Mucosa of rectum (tissue), 2 donors: ENCODE data around the gene ADAMTS13.

ENCODE experiments used
- H3K27ac ChIP-seq, 2 donors: one replicate each; pipeline ENCODE4 v1.7.0; 2013; ENCODE audit warnings: inconsistent platforms in 2 of 2, low read depth in 2 of 2, low read length in 2 of 2
- H3K27me3 ChIP-seq, 2 donors: one replicate each; pipeline ENCODE4 v1.7.0; 2013; ENCODE audit warnings: low read length in 2 of 2; ENCODE audit not compliant: control insufficient read depth in 2 of 2, insufficient read depth in 2 of 2
- H3K36me3 ChIP-seq, 2 donors: one replicate each; pipeline ENCODE4 v1.7.0; 2013; ENCODE audit warnings: low read length in 2 of 2; ENCODE audit not compliant: control insufficient read depth in 2 of 2, insufficient read depth in 2 of 2
- H3K4me1 ChIP-seq, 2 donors: one replicate each; pipeline ENCODE4 v1.7.0; 2013; ENCODE audit warnings: low read length in 2 of 2, mild to moderate bottlenecking in 1 of 2; ENCODE audit not compliant: control insufficient read depth in 2 of 2, insufficient read depth in 2 of 2
- H3K4me3 ChIP-seq, 2 donors: one replicate each; pipeline ENCODE4 v1.7.0; 2013; ENCODE audit warnings: low read length in 2 of 2
- H3K9ac ChIP-seq, 2 donors: one replicate each; pipeline ENCODE4 v1.7.0; 2013; ENCODE audit warnings: low read length in 2 of 2, low read depth in 1 of 2, mild to moderate bottlenecking in 1 of 2
- H3K9me3 ChIP-seq, 2 donors: one replicate each; pipeline ENCODE4 v1.7.0; 2013; ENCODE audit warnings: low read length in 2 of 2; ENCODE audit not compliant: control insufficient read depth in 2 of 2
- donor health status: healthy.
- donor health status: Normal muscosa, but diverticular disease.

Gene ADAMTS13

GRCh38 chr9:133436681-133437080, 14.5 kb downstream of the ADAMTS13 start:
- Histone ChIP-seq H3K9ac (no peak overlapping the region), H3K27me3 (no peaks in the 10 kb centered on the region), H3K27ac (no peak overlapping the region), H3K4me3 (no peak overlapping the region), H3K36me3 (no peaks in the 10 kb centered on the region), H3K9me3 (no peaks in the 10 kb centered on the region), H3K4me1 (no peaks in the 10 kb centered on the region)

GRCh38 chr9:133437753-133438531, 15.8 kb downstream of the ADAMTS13 start:
- H3K4me3 ChIP-seq = no peak overlapping the region

GRCh38 chr9:133439337-133439736, 17.2 kb downstream of the ADAMTS13 start:
- no peak overlapping the region for H3K27ac ChIP-seq
- H3K9ac ChIP-seq = no peak overlapping the region
- H3K36me3 ChIP-seq = no peaks in the 10 kb centered on the region
- H3K4me3 ChIP-seq = no peak overlapping the region
- H3K27me3 ChIP-seq = no peaks in the 10 kb centered on the region
- no peaks in the 10 kb centered on the region for H3K4me1 ChIP-seq
- no peaks in the 10 kb centered on the region for H3K9me3 ChIP-seq

More at GRCh38 chr9:133437753-133438531, 15.8 kb downstream of the ADAMTS13 start:
- H3K27me3 ChIP-seq = no peaks in the 10 kb centered on the region
- H3K9ac ChIP-seq = no peak overlapping the region
- no peaks in the 10 kb centered on the region for H3K9me3 ChIP-seq
- no peaks in the 10 kb centered on the region for H3K36me3 ChIP-seq
- no peak overlapping the region for H3K27ac ChIP-seq
- no peaks in the 10 kb centered on the region for H3K4me1 ChIP-seq

GRCh38 chr9:133440874-133441273, 18.7 kb downstream of the ADAMTS13 start:
- no peak overlapping the region for H3K27ac ChIP-seq
- H3K4me3 ChIP-seq = no peak overlapping the region
- no peaks in the 10 kb centered on the region for H3K4me1 ChIP-seq
- H3K9ac ChIP-seq = no peak overlapping the region
- H3K9me3 ChIP-seq = no peaks in the 10 kb centered on the region
- no peaks in the 10 kb centered on the region for H3K36me3 ChIP-seq
- H3K27me3 ChIP-seq = no peaks in the 10 kb centered on the region

- Histone ChIP-seq H3K4me1 (no peaks in the 10 kb centered on the region), H3K36me3 (no peaks in the 10 kb centered on the region), H3K9ac (no peak overlapping the region), H3K9me3 (no peaks in the 10 kb centered on the region), H3K27me3 (no peaks in the 10 kb centered on the region), H3K27ac (no peak overlapping the region), H3K4me3 (no peak overlapping the region)
Observed at GRCh38 chr9:133441571-133441970, 19.4 kb downstream of the ADAMTS13 start.

GRCh38 chr9:133443248-133443647, 21.1 kb downstream of the ADAMTS13 start:
- Histone ChIP-seq H3K4me1 (no peaks in the 10 kb centered on the region), H3K27me3 (no peaks in the 10 kb centered on the region)

GRCh38 chr9:133443982-133444381, 21.8 kb downstream of the ADAMTS13 start:
- Histone ChIP-seq H3K4me3 (no peak overlapping the region), H3K4me1 (no peaks in the 10 kb centered on the region), H3K36me3 (no peaks in the 10 kb centered on the region), H3K9ac (no peak overlapping the region), H3K27me3 (no peaks in the 10 kb centered on the region), H3K27ac (no peak overlapping the region), H3K9me3 (no peaks in the 10 kb centered on the region)

More at GRCh38 chr9:133443248-133443647, 21.1 kb downstream of the ADAMTS13 start:
- Histone ChIP-seq H3K36me3 (no peaks in the 10 kb centered on the region), H3K27ac (no peak overlapping the region), H3K4me3 (no peak overlapping the region), H3K9me3 (no peaks in the 10 kb centered on the region), H3K9ac (no peak overlapping the region)

GRCh38 chr9:133445293-133445969, 23.3 kb downstream of the ADAMTS13 start:
- no peak overlapping the region for H3K27ac ChIP-seq
- H3K4me1 ChIP-seq = no peaks in the 10 kb centered on the region
- no peaks in the 10 kb centered on the region for H3K36me3 ChIP-seq
- no peak overlapping the region for H3K9ac ChIP-seq
- no peaks in the 10 kb centered on the region for H3K9me3 ChIP-seq
- no peak overlapping the region for H3K4me3 ChIP-seq
- H3K27me3 ChIP-seq = no peaks in the 10 kb centered on the region

- no peaks in the 10 kb centered on the region for H3K9me3 ChIP-seq
- no peaks in the 10 kb centered on the region for H3K36me3 ChIP-seq
- no peaks in the 10 kb centered on the region for H3K27me3 ChIP-seq
- H3K27ac ChIP-seq = no peak overlapping the region
- no peak overlapping the region for H3K9ac ChIP-seq
- no peak overlapping the region for H3K4me3 ChIP-seq
- no peaks in the 10 kb centered on the region for H3K4me1 ChIP-seq
Observed at GRCh38 chr9:133448487-133448972, 26.4 kb downstream of the ADAMTS13 start.

- H3K9ac ChIP-seq = no peak overlapping the region
- H3K4me3 ChIP-seq = no peak overlapping the region
- no peaks in the 10 kb centered on the region for H3K4me1 ChIP-seq
Observed at GRCh38 chr9:133449760-133450159, 27.6 kb downstream of the ADAMTS13 start.

More at GRCh38 chr9:133449760-133450159, 27.6 kb downstream of the ADAMTS13 start:
- H3K36me3 ChIP-seq = no peaks in the 10 kb centered on the region
- H3K27me3 ChIP-seq = no peaks in the 10 kb centered on the region
- H3K27ac ChIP-seq = no peak overlapping the region
- no peaks in the 10 kb centered on the region for H3K9me3 ChIP-seq
